ENCODE data around the gene DDX23. TPM values are rescaled to one million over a fixed set of nuclear protein-coding genes. Genes with fewer than 3 reads are reported as not detected.

Gene DDX23
- polyA plus RNA-seq, 1 of the 3 experiments (the other 2 are of a cell fraction), result 50.4 TPM

- H3K27me3 ChIP-seq (ENCODE audit: insufficient read depth), result no peaks in the 10 kb centered on the region
- peaks cover 8 to 24% of the 10 kb centered on the region in 2 experiments; a peak in 3 of 4 replicates for H3K4me1 ChIP-seq (ENCODE audit: control insufficient read depth in 1 of 2, insufficient read depth in 2 of 2, low read depth in 1 of 2, low read length in 1 of 2)
- H3K27ac ChIP-seq (ENCODE audit: low read depth in 2 of 2, low read length in 1 of 2), result no peak overlapping the region
- H2AFZ ChIP-seq (ENCODE audit: low read depth), result no peak overlapping the region
- H3K4me2 ChIP-seq, result no peak overlapping the region
- ChIA-PET POLR2A (no interaction called here), CTCF (interaction anchor here (1.1 kb wide), 1 partner anchor 26 kb away, joined by 4 read pairs; no protein-coding TSS in a partner anchor)
- H4K20me1 ChIP-seq (ENCODE audit: insufficient read depth), result peaks cover 2% of the 10 kb centered on the region; the same call in 1 of the 2 replicates
- no peak overlapping the region for H3K4me3 ChIP-seq (ENCODE audit: low read depth in 2 of 2, low read length in 1 of 2)
- H3K79me2 ChIP-seq (ENCODE audit: insufficient read depth), result peaks cover 10% of the 10 kb centered on the region; the same call in 1 of the 2 replicates
- no peak for DNase-seq
- no peaks in the 10 kb centered on the region for H3F3A ChIP-seq (replicated peaks; ENCODE audit: insufficient read depth)
- no peaks in the 10 kb centered on the region for H3K9me3 ChIP-seq
- whole genome bisulfite sequencing (ENCODE audit: low lambda C conversion rate), result 98% methylated on average over 5 of the region's 5 CpGs
- H3K9ac ChIP-seq, result no peak overlapping the region
- H3K9me2 ChIP-seq, result no peaks in the 10 kb centered on the region
- TF ChIP-seq EZH2phosphoT487 (IDR thresholded peaks at IDR 0.05; ENCODE audit: borderline replicate concordance, low read depth) (no peak), PBX3 (IDR thresholded peaks at IDR 0.05) (no peak), POLR2AphosphoS5 (IDR thresholded peaks at IDR 0.05; ENCODE audit: low read depth, low read length) (no peak), SIN3A (IDR thresholded peaks at IDR 0.05; ENCODE audit: borderline replicate concordance, low read depth, low read length) (no peak), RXRA (IDR thresholded peaks at IDR 0.05; ENCODE audit: borderline replicate concordance, low read depth) (no peak), FOSL2 (IDR thresholded peaks at IDR 0.05; ENCODE audit: borderline replicate concordance, low read depth) (no peak), USF2 (IDR thresholded peaks at IDR 0.05; ENCODE audit: borderline replicate concordance, low read depth, low read length) (no peak), CTCF (IDR thresholded peaks at IDR 0.05) (no peak), FOXJ3 (CRISPR knock-in tag; IDR thresholded peaks at IDR 0.05) (no peak), GABPA (IDR thresholded peaks at IDR 0.05; ENCODE audit: low read depth) (no peak), NFIC (IDR thresholded peaks at IDR 0.05; ENCODE audit: borderline replicate concordance) (no peak), EP300 (IDR thresholded peaks at IDR 0.05; ENCODE audit: borderline replicate concordance in 1 of 2, low read depth in 1 of 2, low read length in 1 of 2) (no peak)
- peaks cover 2 to 46% of the 10 kb centered on the region in 2 experiments for H3K36me3 ChIP-seq (replicated peaks in 1 of 2; ENCODE audit: control insufficient read depth in 1 of 2, insufficient read depth in 2 of 2, low read length in 1 of 2)
Measured at GRCh38 chr12:48822139-48822538, 29.8 kb downstream of the DDX23 start.

Data from SK-N-SH (cell line).